22Rv1 (cell line): ENCODE data around the gene CETP.

Source experiments
- CTCF ChIP-seq: fragments of 450-650 bp; IDR thresholded peaks from 2 replicates; pipeline ENCODE4 v1.5.1; 2017; ENCODE audit warnings: mild to moderate bottlenecking
- ZFX ChIP-seq: fragments of 450-650 bp; IDR thresholded peaks from 2 replicates; pipeline ENCODE4 v1.6.1; 2017; ENCODE audit warnings: antibody characterized with exemption, borderline replicate concordance

GRCh38 chr16:57017251-57017650 lies 55.5 kb downstream of the CETP start:
- TF ChIP-seq CTCF (no peak), ZFX (no peak)
